Epithelial cell of proximal tubule (primary cell): ENCODE measurements around the gene DNAJA4. TPM values are rescaled to one million over a fixed set of nuclear protein-coding genes. Genes with fewer than 3 reads are reported as not detected.

Experiments
- DNase-seq: peaks from one replicate; pipeline ENCODE4 v3.0.0-alpha.2; 2011; ENCODE audit warnings: low read depth
- H3K4me3 ChIP-seq: 2 replicates; pipeline ENCODE4 v1.5.1; 2011; ENCODE audit warnings: low read depth, mild to moderate bottlenecking, low read length
- CTCF ChIP-seq: conservative IDR thresholded peaks from 2 replicates; pipeline ENCODE4 v1.5.1; 2012; ENCODE audit warnings: low read depth, mild to moderate bottlenecking, low read length
- total RNA-seq: library from RNA; depleted of rRNA; stranded (reverse); fragments of >200 nt; gene quantifications from 2 replicates; pipeline ENCODE4 v1.2.3, GENCODE V29; 2015

Gene DNAJA4
- total RNA-seq, 1 donor from 2014 or later: 10.2 TPM

- TF ChIP-seq CTCF: no peak
- no peak for DNase-seq
- no peak overlapping the region for H3K4me3 ChIP-seq
Measured at GRCh38 chr15:78236491-78236890, 27.9 kb upstream of the DNAJA4 start.

DNA sequence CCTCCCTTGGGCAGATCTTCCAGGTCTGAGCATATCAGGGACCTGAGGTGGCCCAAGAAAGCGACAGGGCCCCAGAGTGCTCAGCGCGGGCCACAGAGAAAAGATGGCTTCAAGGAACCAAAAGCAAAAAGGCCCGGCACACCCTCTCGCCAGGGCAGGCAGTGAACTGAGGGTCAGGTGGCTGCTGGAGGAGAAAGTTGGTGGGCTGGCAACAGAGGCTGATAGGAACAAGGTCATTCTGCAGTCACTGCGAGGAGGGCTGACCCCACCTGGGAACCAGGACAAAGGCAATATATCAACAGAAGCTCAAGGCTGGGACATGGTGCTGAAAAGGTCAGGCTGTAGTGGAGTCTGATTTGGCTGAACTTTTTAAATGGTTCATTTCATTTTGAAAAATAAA lies 27.2 kb upstream of the DNAJA4 start:
- TF ChIP-seq CTCF: no peak
- DNase-seq: no peak
- no peak overlapping the region for H3K4me3 ChIP-seq

DNA sequence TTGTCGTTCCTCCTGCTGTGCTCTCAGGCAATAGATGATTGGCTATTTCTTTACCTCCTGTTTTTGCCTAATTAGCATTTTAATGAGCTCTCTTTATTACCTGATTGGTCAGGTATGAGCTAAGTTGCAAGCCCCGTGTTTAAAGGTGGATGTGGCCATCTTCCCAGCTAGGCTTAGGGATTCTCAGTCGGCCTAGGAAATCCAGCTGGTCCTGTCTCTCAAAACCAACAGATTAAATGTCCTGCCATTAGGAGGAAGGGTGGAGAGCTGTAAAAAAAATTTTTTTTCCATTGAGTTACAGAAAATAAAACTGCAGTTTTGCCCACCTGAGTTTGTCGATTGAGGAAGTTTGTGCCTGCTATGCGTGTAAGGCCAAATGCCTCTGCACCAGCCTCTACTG lies 24.6 kb upstream of the DNAJA4 start:
- no peak overlapping the region for H3K4me3 ChIP-seq
- no peak for DNase-seq
- no peak for TF ChIP-seq CTCF

GRCh38 chr15:78241017-78241416 lies 23.3 kb upstream of the DNAJA4 start:
- no peak for DNase-seq
- no peak overlapping the region for H3K4me3 ChIP-seq
- TF ChIP-seq CTCF: peak; percentile 88

- no peak for DNase-seq
- TF ChIP-seq CTCF: peak; percentile 60
- H3K4me3 ChIP-seq: no peak overlapping the region
Measured at GRCh38 chr15:78242128-78242527, 22.2 kb upstream of the DNAJA4 start.

DNA sequence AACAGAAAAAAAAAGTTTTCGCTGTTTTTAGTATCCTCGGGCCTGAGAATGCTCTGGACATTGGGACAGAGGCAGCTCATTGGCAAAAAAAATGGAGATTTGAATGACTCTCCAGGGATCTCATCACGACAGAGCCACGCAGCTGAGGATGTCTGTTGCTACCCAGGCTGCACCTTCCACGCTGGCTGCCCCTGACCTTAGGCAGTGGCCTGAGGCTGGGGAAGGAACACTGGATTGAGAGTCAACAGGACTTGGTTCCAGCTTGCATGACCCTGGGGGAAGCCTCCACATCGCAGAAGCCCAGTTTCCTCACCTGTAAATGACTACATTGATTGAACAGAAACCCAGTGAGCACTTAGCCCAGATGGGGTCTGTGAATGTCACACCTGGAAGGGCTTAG lies 21.3 kb upstream of the DNAJA4 start:
- DNase-seq: no peak
- H3K4me3 ChIP-seq: no peak overlapping the region
- TF ChIP-seq CTCF: no peak

DNA sequence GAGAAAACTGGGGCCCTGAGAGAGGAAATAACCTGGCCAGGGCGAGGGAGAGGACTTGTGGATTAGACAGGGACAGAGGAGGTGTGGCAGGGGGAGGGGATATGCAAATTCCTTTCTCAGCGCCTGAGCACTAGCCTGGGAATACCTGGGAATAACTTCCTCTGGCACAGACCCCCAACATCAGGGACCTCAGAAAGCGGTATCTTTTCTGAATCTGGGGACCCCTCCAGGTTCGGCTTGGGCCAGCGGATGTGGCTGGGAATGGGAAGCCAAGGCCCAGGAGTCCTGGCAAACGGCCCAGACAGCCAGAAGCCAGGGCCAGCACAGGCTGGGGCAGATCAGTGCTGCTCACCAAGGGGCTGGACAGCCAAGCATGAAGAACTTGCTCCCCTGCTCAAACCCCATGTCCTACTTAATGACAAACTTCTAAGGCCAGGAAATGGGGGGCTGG lies 20.8 kb upstream of the DNAJA4 start:
- TF ChIP-seq CTCF: no peak
- DNase-seq: no peak
- H3K4me3 ChIP-seq: no peak overlapping the region
